A549 (cell line): ENCODE measurements around the gene BEND6.

Experiments used
- CBX2 ChIP-seq: fragments of 200-600 bp; sonication (generic); IDR thresholded peaks from 2 replicates; pipeline ENCODE4 v1.6.1; 2016; ENCODE audit warnings: low read depth, mild to moderate bottlenecking, borderline replicate concordance
- CEBPB ChIP-seq, 2 experiments: fragments of >200 bp in 1 of 2; sonication (Bioruptor Twin) in 1 of 2; formaldehyde crosslinking in 1 of 2; IDR thresholded peaks; 2 replicates each; pipeline ENCODE4 v1.6.1; 2012 to 2016
- CTCF ChIP-seq: fragments of >200 bp; sonication (Bioruptor Twin); formaldehyde crosslinking; IDR thresholded peaks from 3 replicates; pipeline ENCODE4 v1.5.1; 2016
- ELK1 ChIP-seq: fragments of 150-350 bp; IDR thresholded peaks from 2 replicates; pipeline ENCODE4 v1.6.1; 2014; ENCODE audit warnings: low read depth, mild to moderate bottlenecking, low read length
- EP300 ChIP-seq, 2 experiments: fragments of >200 bp; sonication (Bioruptor Twin); formaldehyde crosslinking; IDR thresholded peaks; 2 replicates in 1 of 2; 3 replicates in 1 of 2; pipeline ENCODE4 v1.6.1; 2016 to 2017
- HOXA7 ChIP-seq: fragments of 250-450 bp; sonication (Bioruptor Pico); IDR thresholded peaks from 2 replicates; pipeline ENCODE4 v1.5.0; 2020; ENCODE audit warnings: mild to moderate bottlenecking, moderate library complexity
- JUNB ChIP-seq: fragments of >200 bp; sonication (Bioruptor Twin); formaldehyde crosslinking; IDR thresholded peaks from 2 replicates; pipeline ENCODE4 v1.6.1; 2016
- KDM1A ChIP-seq: fragments of 200-600 bp; sonication (generic); IDR thresholded peaks from 2 replicates; pipeline ENCODE4 v1.6.1; 2016; ENCODE audit warnings: low read depth, mild to moderate bottlenecking
- MAX ChIP-seq: IDR thresholded peaks from 2 replicates; pipeline ENCODE4 v1.6.1; 2012
- NFE2L2 ChIP-seq: fragments of 150-350 bp; conservative IDR thresholded peaks from 2 replicates; pipeline ENCODE4 v1.6.1; 2014; ENCODE audit warnings: low read length
- POLR2A ChIP-seq: IDR thresholded peaks from 2 replicates; pipeline ENCODE4 v1.6.1; 2012; ENCODE audit warnings: mild to moderate bottlenecking, low read length
- RAD21 ChIP-seq, 2 experiments: fragments of >200 bp in 1 of 2; sonication (Bioruptor Twin) in 1 of 2; formaldehyde crosslinking in 1 of 2; IDR thresholded peaks in 1 of 2; conservative IDR thresholded peaks in 1 of 2; 2 replicates in 1 of 2; 3 replicates in 1 of 2; pipeline ENCODE4 v1.6.1; 2012 to 2018; ENCODE audit warnings: inconsistent platforms in 1 of 2
- USF2 ChIP-seq: fragments of 450-650 bp; IDR thresholded peaks from 2 replicates; pipeline ENCODE4 v1.6.1; 2014; ENCODE audit warnings: antibody characterized with exemption

DNA sequence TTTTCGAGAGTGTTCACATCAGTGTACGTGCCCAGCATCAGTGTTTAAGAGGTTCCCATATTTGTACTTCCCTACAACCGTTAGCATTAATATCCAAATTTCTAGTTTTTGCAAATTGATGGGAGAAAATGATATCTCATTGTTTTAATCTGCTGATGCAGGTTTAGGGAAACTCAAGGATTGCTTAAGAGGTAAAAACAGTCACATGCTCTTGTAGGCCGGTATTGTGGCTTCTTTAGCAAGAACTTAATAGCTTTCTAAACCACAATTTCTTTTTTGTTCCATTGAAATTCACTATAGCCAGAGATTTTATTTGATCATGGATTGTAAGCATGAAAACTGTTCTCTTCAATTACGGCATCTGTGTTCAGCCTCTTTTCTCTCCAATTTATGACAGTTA is 29.5 kb downstream of the BEND6 start:
- TF ChIP-seq NFE2L2 (no peak), EP300 (IDR thresholded peaks at IDR 0.05) (no peak), POLR2A (no peak), ELK1 (no peak), RAD21 (conservative IDR thresholded peaks at IDR 0.05 in 1 of 2, IDR thresholded peaks at IDR 0.05 in 1 of 2) (no peak), CTCF (no peak), MAX (no peak), CEBPB (IDR thresholded peaks at IDR 0.05) (no peak), JUNB (no peak), KDM1A (no peak), USF2 (no peak), HOXA7 (CRISPR knock-in tag) (no peak), CBX2 (no peak)
